Gastrocnemius medialis (tissue), 4 donors: ENCODE results near the gene THADA. TPM values are rescaled to one million over a fixed set of nuclear protein-coding genes. Genes with fewer than 3 reads are reported as not detected.
A peak's percentile ranks its signal among the peaks of the same experiment; 100 is the strongest.

Experiments used
- ATAC-seq, 2 donors: fragments of 150-250 bp; one replicate each; pipeline ENCODE4 v1.9.1; 2016
- DNase-seq, 2 donors: peaks; one replicate each; pipeline ENCODE4 v3.0.0-alpha.2; 2019
- H3K27ac ChIP-seq, 4 donors: fragments of 200-600 bp; sonication (generic); 1 replicate in 1 of 4; 2 replicates in 3 of 4; pipeline ENCODE4 v1.5.1; 2016 to 2018; ENCODE audit warnings: mild to moderate bottlenecking in 2 of 4, moderate library complexity in 1 of 4
- H3K27me3 ChIP-seq, 3 donors: fragments of 200-600 bp; sonication (generic) in 2 of 3; 1 replicate in 1 of 3; 2 replicates in 2 of 3; pipeline versions ENCODE4 v1.5.1 to v1.6.0; 2016 to 2019; ENCODE audit warnings: mild to moderate bottlenecking in 1 of 3, moderate library complexity in 1 of 3
- H3K36me3 ChIP-seq, 2 donors: fragments of 200-600 bp; sonication (generic) in 1 of 2; one replicate each; pipeline ENCODE4 v1.5.1; 2017 to 2018
- H3K4me1 ChIP-seq, 2 donors: fragments of 200-600 bp; sonication (generic) in 1 of 2; one replicate each; pipeline ENCODE4 v1.5.1; 2016 to 2017; ENCODE audit warnings: mild to moderate bottlenecking in 2 of 2
- H3K4me3 ChIP-seq, 4 donors: fragments of 200-600 bp; sonication (generic) in 3 of 4; 1 replicate in 1 of 4; 2 replicates in 3 of 4; pipeline ENCODE4 v1.5.1; 2016 to 2019; ENCODE audit warnings: mild to moderate bottlenecking in 2 of 4
- H3K9me3 ChIP-seq, 3 donors: fragments of 200-600 bp; sonication (generic) in 2 of 3; 1 replicate in 1 of 3; 2 replicates in 2 of 3; pipeline ENCODE4 v1.5.1; 2016 to 2019
- POLR2A ChIP-seq, 2 donors: fragments of 450-650 bp; IDR thresholded peaks; one replicate each; pipeline ENCODE4 v1.6.1; 2017; ENCODE audit warnings: antibody characterized with exemption in 2 of 2, mild to moderate bottlenecking in 2 of 2, moderate library complexity in 2 of 2
- in situ Hi-C, 4 donors: fragments of 200-750 bp; cut with MboI; loops; one replicate each; pipeline versions ENCODE4 v1.15.0 to v1.8.0; 2017; ENCODE audit warnings: low sequenced_read_pairs in 4 of 4
- intact Hi-C: fragments of 100-400 bp; cut with DNase I; formaldehyde crosslinking; loops from one replicate; pipeline ENCODE4 v1.15.1; 2023; ENCODE audit warnings: low total_unique reads
- total RNA-seq, 4 donors: library from RNA; depleted of rRNA; stranded (reverse); fragments of >200 nt; gene quantifications; one replicate each; pipeline versions ENCODE4 v1.1.0 to v1.2.3, GENCODE V29; 2016
- TF ChIP-seq, protein P1 (sequence below), 5 experiments: fragments of 450-650 bp in 3 of 5; fragments of 200-600 bp in 2 of 5; sonication (generic) in 2 of 5; IDR thresholded peaks in 4 of 5; conservative IDR thresholded peaks in 1 of 5; 1 replicate in 4 of 5; 2 replicates in 1 of 5; pipeline ENCODE4 v1.5.1; 2016 to 2019; ENCODE audit warnings: antibody characterized with exemption in 5 of 5, mild to moderate bottlenecking in 3 of 5, moderate library complexity in 3 of 5

The THADA gene
- total RNA-seq, 4 donors from 2014 or later = 13.6 to 19.0 (median 16.2) TPM

- in situ Hi-C loops = no loop called here
Observed at GRCh38 chr2:43367012-43367782, 228.6 kb downstream of the THADA start.

DNA sequence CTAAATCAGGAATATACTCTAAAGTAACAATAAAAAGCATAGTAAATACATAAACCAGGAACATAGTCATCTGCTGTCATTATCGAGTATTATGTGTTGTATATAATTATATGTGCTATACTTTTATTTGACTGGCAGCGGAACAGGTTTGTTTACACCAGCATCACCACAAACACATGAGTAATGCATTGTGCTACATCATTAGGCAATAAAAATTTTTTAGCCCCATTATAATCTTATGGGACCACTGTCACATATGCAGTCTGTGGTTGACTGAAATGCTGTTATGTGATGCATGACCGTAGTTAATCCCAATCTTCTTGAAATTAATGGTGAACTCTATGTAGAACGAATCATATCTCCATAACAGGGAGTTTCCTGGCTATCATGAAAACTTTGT is 232.7 kb downstream of the THADA start:
- Histone ChIP-seq H3K9me3 (no peaks in the 10 kb centered on the region), H3K27ac (no peak overlapping the region), H3K4me3 (no peak overlapping the region), H3K36me3 (no peaks in the 10 kb centered on the region), H3K27me3 (no peaks in the 10 kb centered on the region), H3K4me1 (peaks cover 0 to 5% of the 10 kb centered on the region in 2 donors)
- TF ChIP-seq, protein P1, sequence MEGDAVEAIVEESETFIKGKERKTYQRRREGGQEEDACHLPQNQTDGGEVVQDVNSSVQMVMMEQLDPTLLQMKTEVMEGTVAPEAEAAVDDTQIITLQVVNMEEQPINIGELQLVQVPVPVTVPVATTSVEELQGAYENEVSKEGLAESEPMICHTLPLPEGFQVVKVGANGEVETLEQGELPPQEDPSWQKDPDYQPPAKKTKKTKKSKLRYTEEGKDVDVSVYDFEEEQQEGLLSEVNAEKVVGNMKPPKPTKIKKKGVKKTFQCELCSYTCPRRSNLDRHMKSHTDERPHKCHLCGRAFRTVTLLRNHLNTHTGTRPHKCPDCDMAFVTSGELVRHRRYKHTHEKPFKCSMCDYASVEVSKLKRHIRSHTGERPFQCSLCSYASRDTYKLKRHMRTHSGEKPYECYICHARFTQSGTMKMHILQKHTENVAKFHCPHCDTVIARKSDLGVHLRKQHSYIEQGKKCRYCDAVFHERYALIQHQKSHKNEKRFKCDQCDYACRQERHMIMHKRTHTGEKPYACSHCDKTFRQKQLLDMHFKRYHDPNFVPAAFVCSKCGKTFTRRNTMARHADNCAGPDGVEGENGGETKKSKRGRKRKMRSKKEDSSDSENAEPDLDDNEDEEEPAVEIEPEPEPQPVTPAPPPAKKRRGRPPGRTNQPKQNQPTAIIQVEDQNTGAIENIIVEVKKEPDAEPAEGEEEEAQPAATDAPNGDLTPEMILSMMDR (IDR thresholded peaks at IDR 0.05 in 4 of 5, conservative IDR thresholded peaks at IDR 0.05 in 1 of 5) = no peak
- no peak for TF ChIP-seq POLR2A (IDR thresholded peaks at IDR 0.05)
- DNase-seq (no peak), ATAC-seq (no peak)
- intact Hi-C loops (no loop called here), in situ Hi-C loops (no loop called here)

More at GRCh38 chr2:43367012-43367782, 228.6 kb downstream of the THADA start:
- peak; percentile 33 to 42 for ATAC-seq
- H3K9me3 ChIP-seq = no peaks in the 10 kb centered on the region
- no peaks in the 10 kb centered on the region for H3K27me3 ChIP-seq
- DNase-seq = no peak
- H3K27ac ChIP-seq = no peak overlapping the region
- no peaks in the 10 kb centered on the region for H3K36me3 ChIP-seq
- H3K4me1 ChIP-seq = peaks cover 15 to 32% of the 10 kb centered on the region in 2 donors
- no peak overlapping the region for H3K4me3 ChIP-seq
- TF ChIP-seq, protein P1 (IDR thresholded peaks at IDR 0.05 in 4 of 5, conservative IDR thresholded peaks at IDR 0.05 in 1 of 5) = no peak
- TF ChIP-seq POLR2A (IDR thresholded peaks at IDR 0.05) = no peak
- intact Hi-C loops = no loop called here

- Histone ChIP-seq H3K36me3 (no peaks in the 10 kb centered on the region), H3K27me3 (no peaks in the 10 kb centered on the region), H3K9me3 (no peaks in the 10 kb centered on the region), H3K27ac (no peak overlapping the region), H3K4me3 (no peak overlapping the region), H3K4me1 (peaks cover 0 to 2% of the 10 kb centered on the region in 2 donors)
- in situ Hi-C loops = no loop called here
- DNase-seq = no peak
- ATAC-seq = no peak
- intact Hi-C loops = no loop called here
- TF ChIP-seq, protein P1 (IDR thresholded peaks at IDR 0.05 in 4 of 5, conservative IDR thresholded peaks at IDR 0.05 in 1 of 5) = no peak
- no peak for TF ChIP-seq POLR2A (IDR thresholded peaks at IDR 0.05)
Observed at GRCh38 chr2:43361286-43361685, 234.6 kb downstream of the THADA start.

- Histone ChIP-seq H3K36me3 (no peaks in the 10 kb centered on the region), H3K27ac (no peak overlapping the region), H3K4me3 (no peak overlapping the region), H3K4me1 (peaks cover 0 to 4% of the 10 kb centered on the region in 2 donors), H3K27me3 (no peaks in the 10 kb centered on the region), H3K9me3 (no peaks in the 10 kb centered on the region)
- no peak for DNase-seq
- ATAC-seq = no peak
- TF ChIP-seq POLR2A (IDR thresholded peaks at IDR 0.05) = no peak
- TF ChIP-seq, protein P1 (IDR thresholded peaks at IDR 0.05 in 4 of 5, conservative IDR thresholded peaks at IDR 0.05 in 1 of 5) = no peak
- intact Hi-C loops (no loop called here), in situ Hi-C loops (no loop called here)
Observed at GRCh38 chr2:43360137-43360536, 235.7 kb downstream of the THADA start.
